Ovary (tissue), 3 donors: ENCODE data around the gene PSMC3.

Experiments used
- CTCF ChIP-seq, 3 donors: fragments of 450-650 bp in 2 of 3; fragments of 200-600 bp in 1 of 3; IDR thresholded peaks; one replicate each; pipeline versions ENCODE4 v1.5.1 to v1.8.0; 2016 to 2022; ENCODE audit warnings: antibody characterized with exemption in 3 of 3, mild to moderate bottlenecking in 1 of 3
- POLR2A ChIP-seq: fragments of 450-650 bp; IDR thresholded peaks from one replicate; pipeline ENCODE4 v1.6.1; 2017; ENCODE audit warnings: antibody characterized with exemption, mild to moderate bottlenecking, moderate library complexity
- donor health status: DM: no; HTN: no; CAD: no.

DNA sequence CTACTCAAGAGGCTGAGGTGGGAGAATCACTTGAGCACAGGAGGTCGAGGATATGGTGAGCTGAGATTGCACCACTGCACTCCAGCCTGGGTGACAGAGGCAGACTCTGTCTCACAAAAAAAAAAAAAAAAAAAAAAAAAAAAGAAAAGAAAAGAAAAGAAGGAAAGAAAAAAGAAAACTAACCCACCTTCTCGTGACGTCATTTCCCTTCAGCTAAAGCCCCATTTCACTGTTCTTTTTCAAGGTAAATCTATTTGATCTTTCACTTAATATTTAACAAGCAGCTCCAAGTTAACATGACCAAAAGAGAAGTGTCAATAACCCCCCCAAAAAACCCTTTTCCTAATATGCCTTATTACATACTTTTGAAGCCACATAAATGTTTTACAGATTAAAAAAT lies 17.6 kb upstream of the PSMC3 start:
- TF ChIP-seq CTCF (IDR thresholded peaks at IDR 0.05) (no peak), POLR2A (no peak)
